GM06990 (cell line): ENCODE data around the gene COMMD9.
A peak's percentile ranks its signal among the peaks of the same experiment; 100 is the strongest.
"Not testable (repeated sequence)": the region's sequence is repeated elsewhere in the genome, so short reads cannot be mapped to it uniquely, and the experiment has no call there.

Source experiments
- DNase-seq: peaks from one replicate; pipeline ENCODE4 v3.0.0-alpha.2; 2011; ENCODE audit not compliant: insufficient read length; ENCODE audit errors: extremely low read depth
- H3K27me3 ChIP-seq: replicated peaks from 2 replicates; pipeline ENCODE4 v1.6.0; 2011; ENCODE audit warnings: low read length; ENCODE audit not compliant: control insufficient read depth, insufficient read depth
- H3K36me3 ChIP-seq: 2 replicates; pipeline ENCODE4 v1.5.1; 2011; ENCODE audit warnings: low read length; ENCODE audit not compliant: control insufficient read depth, insufficient read depth
- H3K4me3 ChIP-seq: replicated peaks from 2 replicates; pipeline ENCODE4 v1.5.1; 2011; ENCODE audit warnings: low read depth, mild to moderate bottlenecking, control low read depth, low read length
- CTCF ChIP-seq: IDR thresholded peaks from 2 replicates; pipeline ENCODE4 v1.5.1; 2011; ENCODE audit warnings: low read length, control low read depth, mild to moderate bottlenecking, inconsistent platforms; ENCODE audit not compliant: insufficient read depth, poor library complexity, severe bottlenecking

Gene COMMD9

GRCh38 chr11:36326524-36327419, 37.5 kb upstream of the COMMD9 start:
- DNase-seq: peak; percentile 28
- Histone ChIP-seq H3K4me3 (no peak overlapping the region), H3K36me3 (no peaks in the 10 kb centered on the region), H3K27me3 (no peaks in the 10 kb centered on the region; the same call in 1 of the 2 replicates)
- no peak for TF ChIP-seq CTCF

- DNase-seq, H3K27me3 ChIP-seq, H3K36me3 ChIP-seq, H3K4me3 ChIP-seq: not testable (repeated sequence)
These were observed 36.2 kb upstream of the COMMD9 start for GRCh38 chr11:36325403-36325802.

- H3K27me3 ChIP-seq, DNase-seq, H3K4me3 ChIP-seq, H3K36me3 ChIP-seq: not testable (repeated sequence)
These were observed 35.7 kb upstream of the COMMD9 start for GRCh38 chr11:36324956-36325355.

GRCh38 chr11:36317992-36318391, 28.8 kb upstream of the COMMD9 start:
- H3K4me3 ChIP-seq: no peak overlapping the region
- H3K36me3 ChIP-seq: no peaks in the 10 kb centered on the region
- H3K27me3 ChIP-seq: no peaks in the 10 kb centered on the region; the same call in 1 of the 2 replicates
- TF ChIP-seq CTCF: no peak
- DNase-seq: no peak

GRCh38 chr11:36316049-36316448, 26.8 kb upstream of the COMMD9 start:
- DNase-seq: no peak
- H3K27me3 ChIP-seq: no peaks in the 10 kb centered on the region; the same call in 1 of the 2 replicates
- H3K4me3 ChIP-seq: no peak overlapping the region
- no peak for TF ChIP-seq CTCF
- no peaks in the 10 kb centered on the region for H3K36me3 ChIP-seq

- Histone ChIP-seq H3K27me3 (no peaks in the 10 kb centered on the region; the same call in 1 of the 2 replicates), H3K36me3 (no peaks in the 10 kb centered on the region), H3K4me3 (no peak overlapping the region)
- no peak for TF ChIP-seq CTCF
- no peak for DNase-seq
These were observed 25.2 kb upstream of the COMMD9 start for GRCh38 chr11:36314434-36314767.
